ENCODE results near the gene CNTN1. TPM values are rescaled to one million over a fixed set of nuclear protein-coding genes. Genes with fewer than 3 reads are reported as not detected.

CNTN1 gene
- total and polyA plus RNA-seq, 2 of the 13 experiments (the other 11 are each of a cell fraction or from before 2014, with no cell fraction given) = 0.01 to 0.07 TPM

- TF ChIP-seq GTF2F1 (IDR thresholded peaks at IDR 0.05; ENCODE audit: low read length) = no peak
- no peak for TF ChIP-seq DNMT1 (CRISPR knock-in tag; IDR thresholded peaks at IDR 0.05)
Measured at GRCh38 chr12:40937891-40938290, 245.7 kb downstream of the CNTN1 start (continued).

- ATAC-seq (no peak), FAIRE-seq (no peak), DNase-seq (ENCODE audit: low spot score) (no peak)
- CTCF ChIA-PET (ENCODE audit: low intra/inter-chr PET ratio, low total read pairs) = no interaction called here
- H3K4me2 ChIP-seq (ENCODE audit: low read depth, low read length) = no peak overlapping the region
- H3K79me2 ChIP-seq (ENCODE audit: insufficient read depth, low read length) = no peaks in the 10 kb centered on the region
- no peak overlapping the region for H2AFZ ChIP-seq (ENCODE audit: low read length)
- H3K27ac ChIP-seq (ENCODE audit: extremely low read length, insufficient read depth, low read length) = no peak overlapping the region
- POLR2A ChIA-PET = no interaction called here
- no peak overlapping the region for H3K4me3 ChIP-seq (replicated peaks in 1 of 3; ENCODE audit: insufficient read depth in 1 of 3, low read depth in 2 of 3, low read length in 3 of 3)
- intact Hi-C loops (cut with micrococcal nuclease; ENCODE audit: unreplicated experiment) = no loop called here
- H3K27me3 ChIP-seq (ENCODE audit: control insufficient read depth in 1 of 2, insufficient read depth in 2 of 2, low read length in 2 of 2) = no peaks in the 10 kb centered on the region
- H3K4me1 ChIP-seq (ENCODE audit: insufficient read depth, low read length) = no peaks in the 10 kb centered on the region
- in situ Hi-C loops (cut with HindIII; ENCODE audit: extremely low pct_ligation_motif_present, low pct_unique_long_range_greater_than_20kb) = loop anchor here (25.0 kb wide), 1 partner anchor 1070 kb away; no protein-coding TSS in a partner anchor
- WGBS (ENCODE audit: low lambda C conversion rate) = 0% methylated on average over 2 of the region's 2 CpGs
- no peak overlapping the region for H3K9ac ChIP-seq (ENCODE audit: insufficient read depth, low read depth, low read length)
- no peaks in the 10 kb centered on the region for H3K9me3 ChIP-seq (ENCODE audit: low read length)
- no TSS peak for BruUV-seq (replicated peaks)
- no peaks in the 10 kb centered on the region for H4K20me1 ChIP-seq (ENCODE audit: insufficient read depth, low read length)
- no peaks in the 10 kb centered on the region for H3K36me3 ChIP-seq (replicated peaks in 1 of 2; ENCODE audit: control insufficient read depth in 1 of 2, insufficient read depth in 2 of 2, low read length in 2 of 2)
- no peak for TF ChIP-seq HMGA1 (CRISPR knock-in tag; conservative IDR thresholded peaks at IDR 0.05)
- no peak for TF ChIP-seq IKZF4 (CRISPR knock-in tag; IDR thresholded peaks at IDR 0.05; ENCODE audit: borderline replicate concordance, low read depth, not compliant biosample characterization)
- TF ChIP-seq NFAT5 (CRISPR knock-in tag; IDR thresholded peaks at IDR 0.05) = no peak
- no peak for TF ChIP-seq ISX (CRISPR knock-in tag; conservative IDR thresholded peaks at IDR 0.05)
- TF ChIP-seq ZNF891 (CRISPR knock-in tag; IDR thresholded peaks at IDR 0.05) = no peak
- no peak for TF ChIP-seq MTF2 (CRISPR knock-in tag; IDR thresholded peaks at IDR 0.05; ENCODE audit: borderline replicate concordance)
- no peak for TF ChIP-seq ZNF274 (CRISPR knock-in tag; IDR thresholded peaks at IDR 0.05)
- TF ChIP-seq NCOA2 (CRISPR knock-in tag; IDR thresholded peaks at IDR 0.05) = no peak
- TF ChIP-seq GLI4 (CRISPR knock-in tag; IDR thresholded peaks at IDR 0.05; ENCODE audit: borderline replicate concordance) = no peak
- no peak for TF ChIP-seq ZNF329 (CRISPR knock-in tag; IDR thresholded peaks at IDR 0.05; ENCODE audit: low read depth)
- no peak for TF ChIP-seq ZNF567 (CRISPR knock-in tag; IDR thresholded peaks at IDR 0.05; ENCODE audit: borderline replicate concordance)
- TF ChIP-seq ZNF292 (CRISPR knock-in tag; IDR thresholded peaks at IDR 0.05; ENCODE audit: borderline replicate concordance, low read depth) = no peak
- TF ChIP-seq ARHGAP35 (CRISPR knock-in tag; IDR thresholded peaks at IDR 0.05; ENCODE audit: borderline replicate concordance) = no peak
- no peak for TF ChIP-seq GRHL1 (CRISPR knock-in tag; conservative IDR thresholded peaks at IDR 0.05)
Measured at GRCh38 chr12:40942326-40942725, 250.1 kb downstream of the CNTN1 start.

Data from HepG2 (cell line).